Right kidney (tissue), 1 donor: ENCODE measurements around the gene EML6.
A peak's percentile ranks its signal among the peaks of the same experiment; 100 is the strongest.

ENCODE experiments used
- DNase-seq: peaks from one replicate; pipeline ENCODE4 v3.0.0-alpha.2; 2016

Gene EML6

GRCh38 chr2:54704688-54705605 is 18.5 kb upstream of the EML6 start:
- no peak for DNase-seq

GRCh38 chr2:54706622-54707021 is 16.8 kb upstream of the EML6 start:
- no peak for DNase-seq

- peak; percentile 88 for DNase-seq
Measured at GRCh38 chr2:54708584-54709335, 14.7 kb upstream of the EML6 start.

- DNase-seq, result peak; percentile 85
Measured at GRCh38 chr2:54709336-54709809, 14.1 kb upstream of the EML6 start.

- DNase-seq, result no peak
Measured at GRCh38 chr2:54710216-54710615, 13.2 kb upstream of the EML6 start.

- DNase-seq, result no peak
Measured at GRCh38 chr2:54712516-54712915, 10.9 kb upstream of the EML6 start.

GRCh38 chr2:54714996-54715395 is 8.5 kb upstream of the EML6 start:
- no peak for DNase-seq

- no peak for DNase-seq
Measured at GRCh38 chr2:54716375-54716774, 7.1 kb upstream of the EML6 start.

GRCh38 chr2:54720563-54720962 is 2.9 kb upstream of the EML6 start:
- no peak for DNase-seq

GRCh38 chr2:54722641-54723040 is 821 bp upstream of the EML6 start:
- no peak for DNase-seq

- DNase-seq, result peak; percentile 46
Measured at GRCh38 chr2:54723996-54724559, 616 bp downstream of the EML6 start.

- DNase-seq, result peak; percentile 65
Measured at GRCh38 chr2:54724560-54725342, 1.3 kb downstream of the EML6 start.

GRCh38 chr2:54725343-54726099 is 2.1 kb downstream of the EML6 start:
- no peak for DNase-seq

- DNase-seq, result no peak
Measured at GRCh38 chr2:54726431-54726830, 3.0 kb downstream of the EML6 start.

GRCh38 chr2:54726940-54727339 is 3.5 kb downstream of the EML6 start:
- DNase-seq, result no peak

GRCh38 chr2:54728669-54729120 is 5.2 kb downstream of the EML6 start:
- DNase-seq, result no peak

GRCh38 chr2:54735636-54736035 is 12.2 kb downstream of the EML6 start:
- DNase-seq, result no peak

- DNase-seq, result no peak
Measured at GRCh38 chr2:54738281-54738680, 14.8 kb downstream of the EML6 start.

- no peak for DNase-seq
Measured at GRCh38 chr2:54740333-54740732, 16.9 kb downstream of the EML6 start.

GRCh38 chr2:54741250-54741649 is 17.8 kb downstream of the EML6 start:
- DNase-seq, result no peak

- DNase-seq, result no peak
Measured at GRCh38 chr2:54750040-54750439, 26.6 kb downstream of the EML6 start.
